ENCODE results near the gene MBNL3.

DNA sequence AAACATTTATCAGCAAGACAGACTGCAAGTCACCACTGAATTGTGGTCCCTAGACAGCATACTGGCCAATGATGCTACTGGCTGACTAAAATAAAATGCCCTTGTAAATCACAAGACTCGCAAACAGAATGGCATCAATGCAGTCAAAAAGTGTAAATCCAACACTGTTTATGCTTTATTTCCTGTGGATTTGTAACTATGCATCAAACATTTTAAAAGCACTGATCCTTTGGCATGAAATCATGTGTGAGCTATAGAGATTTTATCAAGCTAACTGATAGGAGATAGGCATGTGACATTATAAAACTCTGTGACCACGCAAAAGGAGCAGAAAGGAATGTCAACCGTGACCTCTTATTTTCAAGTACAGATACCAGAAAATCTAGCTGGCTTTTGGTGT is 20.8 kb downstream of the MBNL3 start:
- TF ChIP-seq, protein P1, sequence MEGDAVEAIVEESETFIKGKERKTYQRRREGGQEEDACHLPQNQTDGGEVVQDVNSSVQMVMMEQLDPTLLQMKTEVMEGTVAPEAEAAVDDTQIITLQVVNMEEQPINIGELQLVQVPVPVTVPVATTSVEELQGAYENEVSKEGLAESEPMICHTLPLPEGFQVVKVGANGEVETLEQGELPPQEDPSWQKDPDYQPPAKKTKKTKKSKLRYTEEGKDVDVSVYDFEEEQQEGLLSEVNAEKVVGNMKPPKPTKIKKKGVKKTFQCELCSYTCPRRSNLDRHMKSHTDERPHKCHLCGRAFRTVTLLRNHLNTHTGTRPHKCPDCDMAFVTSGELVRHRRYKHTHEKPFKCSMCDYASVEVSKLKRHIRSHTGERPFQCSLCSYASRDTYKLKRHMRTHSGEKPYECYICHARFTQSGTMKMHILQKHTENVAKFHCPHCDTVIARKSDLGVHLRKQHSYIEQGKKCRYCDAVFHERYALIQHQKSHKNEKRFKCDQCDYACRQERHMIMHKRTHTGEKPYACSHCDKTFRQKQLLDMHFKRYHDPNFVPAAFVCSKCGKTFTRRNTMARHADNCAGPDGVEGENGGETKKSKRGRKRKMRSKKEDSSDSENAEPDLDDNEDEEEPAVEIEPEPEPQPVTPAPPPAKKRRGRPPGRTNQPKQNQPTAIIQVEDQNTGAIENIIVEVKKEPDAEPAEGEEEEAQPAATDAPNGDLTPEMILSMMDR (IDR thresholded peaks at IDR 0.05): no peak
- TF ChIP-seq POLR2A (IDR thresholded peaks at IDR 0.05) (no peak), EP300 (IDR thresholded peaks at IDR 0.05) (no peak), POLR2AphosphoS5 (IDR thresholded peaks at IDR 0.05) (no peak)
